Measurements from ENCODE around the gene PRDM4.

The PRDM4 gene, protein sequence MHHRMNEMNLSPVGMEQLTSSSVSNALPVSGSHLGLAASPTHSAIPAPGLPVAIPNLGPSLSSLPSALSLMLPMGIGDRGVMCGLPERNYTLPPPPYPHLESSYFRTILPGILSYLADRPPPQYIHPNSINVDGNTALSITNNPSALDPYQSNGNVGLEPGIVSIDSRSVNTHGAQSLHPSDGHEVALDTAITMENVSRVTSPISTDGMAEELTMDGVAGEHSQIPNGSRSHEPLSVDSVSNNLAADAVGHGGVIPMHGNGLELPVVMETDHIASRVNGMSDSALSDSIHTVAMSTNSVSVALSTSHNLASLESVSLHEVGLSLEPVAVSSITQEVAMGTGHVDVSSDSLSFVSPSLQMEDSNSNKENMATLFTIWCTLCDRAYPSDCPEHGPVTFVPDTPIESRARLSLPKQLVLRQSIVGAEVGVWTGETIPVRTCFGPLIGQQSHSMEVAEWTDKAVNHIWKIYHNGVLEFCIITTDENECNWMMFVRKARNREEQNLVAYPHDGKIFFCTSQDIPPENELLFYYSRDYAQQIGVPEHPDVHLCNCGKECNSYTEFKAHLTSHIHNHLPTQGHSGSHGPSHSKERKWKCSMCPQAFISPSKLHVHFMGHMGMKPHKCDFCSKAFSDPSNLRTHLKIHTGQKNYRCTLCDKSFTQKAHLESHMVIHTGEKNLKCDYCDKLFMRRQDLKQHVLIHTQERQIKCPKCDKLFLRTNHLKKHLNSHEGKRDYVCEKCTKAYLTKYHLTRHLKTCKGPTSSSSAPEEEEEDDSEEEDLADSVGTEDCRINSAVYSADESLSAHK

DNA sequence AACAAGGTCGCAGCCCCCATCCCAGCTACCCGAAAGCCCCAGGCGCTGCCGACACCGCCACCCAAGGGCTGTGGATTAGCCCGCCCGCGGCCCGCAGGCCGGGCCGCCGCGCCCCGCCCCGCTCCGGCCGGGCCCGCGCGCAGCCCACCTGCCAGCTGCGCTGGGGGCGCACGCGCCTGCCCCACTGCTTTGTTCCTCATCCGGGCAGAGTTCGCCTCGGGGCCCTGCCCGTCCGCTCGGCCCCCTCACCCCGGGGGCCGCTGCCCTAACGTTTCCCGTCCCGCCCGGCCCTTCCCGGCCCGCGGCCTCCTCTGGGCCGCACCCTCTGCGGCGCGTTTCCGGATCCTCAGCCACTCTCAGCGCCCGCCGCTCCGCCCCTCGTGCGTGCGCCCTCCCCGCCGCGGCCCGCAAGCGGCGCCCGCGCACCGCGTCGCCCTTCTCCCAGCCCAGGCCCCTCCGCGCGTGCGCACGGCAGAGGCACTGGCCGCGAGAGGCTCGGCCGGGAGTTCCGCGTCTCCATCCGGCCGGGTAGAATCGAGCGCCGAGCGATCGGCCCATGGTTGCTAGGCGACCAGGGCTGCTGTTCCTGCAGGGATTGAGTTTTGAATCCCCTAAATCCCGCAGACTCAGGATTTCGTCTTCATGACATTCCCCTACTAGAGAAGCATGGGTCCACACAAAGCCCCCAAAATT, at the start of gene PRDM4:
PRDM4 (minus strand) TSS at position 329 of the 693 bp plus-strand sequence. CDS start 622 bp downstream, outside the sequence.
- peak; percentile 93 for DNase-seq

DNA sequence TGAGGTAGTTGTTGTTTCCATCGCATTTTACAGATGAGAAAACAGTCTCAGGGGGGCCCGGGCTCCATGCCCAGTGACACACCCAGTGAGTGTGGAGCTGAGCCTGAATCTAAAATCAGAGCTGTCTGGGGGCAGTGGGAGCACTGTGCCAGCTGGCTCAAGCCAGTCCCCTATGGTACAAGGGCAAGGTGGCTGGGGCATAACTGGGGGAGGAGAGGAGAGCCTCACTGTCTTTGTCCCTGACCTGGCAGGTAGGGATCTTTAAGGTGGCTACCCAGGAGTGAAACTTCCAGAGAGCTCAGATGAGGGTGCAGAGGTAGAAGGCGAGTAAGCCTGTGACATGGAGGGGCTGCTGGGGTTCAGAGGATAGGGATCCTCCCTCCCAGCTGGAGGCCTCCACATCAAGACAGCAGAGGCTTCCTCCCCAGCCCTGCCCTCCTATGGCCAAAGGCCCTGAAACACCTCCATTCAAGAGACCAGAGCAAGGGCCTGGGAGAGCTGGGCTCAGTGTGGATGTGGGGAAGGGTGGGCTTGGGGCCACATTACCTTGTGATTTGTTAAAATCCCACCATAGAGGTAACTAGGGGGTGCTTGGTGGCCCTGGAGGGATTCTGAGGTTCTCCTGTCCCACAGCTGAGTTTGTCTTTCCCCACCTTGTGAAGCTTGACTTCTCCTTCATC, 46.7 kb upstream of the PRDM4 start:
- no peak for DNase-seq

DNA sequence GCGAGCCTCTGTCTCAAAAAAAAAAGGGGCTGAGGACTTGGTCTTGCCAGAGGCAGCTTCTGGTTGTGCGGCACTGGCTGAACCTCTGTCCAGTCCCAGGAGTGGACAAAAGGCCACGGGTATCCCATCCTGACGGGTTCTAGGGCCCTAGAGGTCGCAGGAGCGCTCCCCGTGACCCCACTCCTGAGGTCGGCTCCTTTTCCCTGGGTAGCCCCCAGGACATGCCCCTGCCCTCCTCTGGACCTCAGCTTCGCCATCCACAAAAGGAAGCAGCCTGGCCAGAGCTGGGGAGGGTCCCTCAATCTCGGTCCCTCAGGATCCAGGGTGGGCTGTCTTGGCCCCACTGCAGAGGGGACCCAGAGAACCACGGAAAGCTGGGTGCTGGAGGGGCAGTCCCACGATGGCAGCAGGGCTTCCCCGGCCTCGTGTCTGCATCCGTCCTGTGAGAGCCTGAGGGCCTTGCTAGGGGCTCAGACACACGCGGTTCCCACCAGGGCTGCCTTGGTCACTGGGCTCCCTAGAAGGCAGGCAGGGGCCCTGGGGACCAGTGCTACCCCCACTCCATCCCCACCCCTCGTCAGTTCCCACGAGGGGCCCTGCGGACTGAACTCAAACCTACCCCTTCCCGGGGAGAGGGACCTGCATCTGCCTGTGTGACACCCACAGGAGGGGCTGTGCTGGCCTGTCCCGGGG, 44.7 kb upstream of the PRDM4 start:
- no peak for DNase-seq

DNA sequence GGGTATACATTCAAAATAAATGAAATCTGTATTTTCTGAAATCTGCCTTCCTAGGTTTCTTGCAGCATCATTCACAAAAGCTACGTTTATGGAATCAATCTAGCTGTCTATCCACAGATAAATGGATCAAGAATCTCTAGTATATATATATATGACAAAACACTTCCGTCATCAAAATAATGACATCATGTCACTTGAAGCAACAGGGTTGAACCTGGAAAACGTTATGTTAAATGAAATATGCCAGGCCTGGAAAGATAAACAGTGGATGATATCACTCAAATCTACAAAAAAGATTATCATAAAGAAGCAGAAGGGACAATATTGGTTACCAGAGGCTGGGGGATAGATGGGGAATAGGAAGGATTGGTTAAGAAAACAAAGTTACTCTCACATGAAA, 42.2 kb upstream of the PRDM4 start:
- DNase-seq = no peak

DNA sequence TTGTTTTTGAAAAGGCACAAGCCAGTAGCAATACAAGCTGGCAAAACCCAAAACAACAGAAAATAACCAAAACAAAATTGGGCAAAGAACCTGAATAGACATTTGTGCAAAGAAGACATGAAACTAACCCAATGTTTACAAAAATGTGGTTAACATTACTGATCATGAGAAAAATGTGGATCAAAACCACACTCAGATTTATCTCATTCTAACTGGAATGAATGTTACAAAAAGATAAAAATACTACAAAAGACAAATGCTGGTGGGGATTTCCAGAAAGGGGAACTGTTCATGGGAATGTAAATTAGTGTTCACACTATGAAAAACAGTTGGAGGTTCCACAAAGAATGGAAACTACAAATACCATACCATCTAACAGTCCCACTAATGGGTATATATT, 40.2 kb upstream of the PRDM4 start:
- DNase-seq = no peak

DNA sequence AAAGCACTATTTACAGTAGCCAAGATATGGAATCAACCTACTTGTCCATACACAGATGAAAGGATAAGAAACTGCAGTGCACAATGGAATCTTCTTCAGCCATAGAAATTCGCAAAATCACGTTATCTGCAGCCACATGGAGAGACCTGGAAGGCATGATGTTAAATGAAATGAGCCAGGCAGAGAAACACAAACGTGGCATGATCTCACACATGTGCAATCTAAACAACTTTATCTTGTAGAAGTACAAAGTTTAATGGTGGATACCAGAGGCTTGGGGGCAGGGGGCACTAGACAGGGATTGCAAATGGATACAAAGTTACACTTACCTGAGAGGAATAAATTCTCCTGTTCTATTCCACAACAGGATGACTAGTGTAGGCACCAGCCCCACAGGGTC, 37.6 kb upstream of the PRDM4 start:
- no peak for DNase-seq

DNA sequence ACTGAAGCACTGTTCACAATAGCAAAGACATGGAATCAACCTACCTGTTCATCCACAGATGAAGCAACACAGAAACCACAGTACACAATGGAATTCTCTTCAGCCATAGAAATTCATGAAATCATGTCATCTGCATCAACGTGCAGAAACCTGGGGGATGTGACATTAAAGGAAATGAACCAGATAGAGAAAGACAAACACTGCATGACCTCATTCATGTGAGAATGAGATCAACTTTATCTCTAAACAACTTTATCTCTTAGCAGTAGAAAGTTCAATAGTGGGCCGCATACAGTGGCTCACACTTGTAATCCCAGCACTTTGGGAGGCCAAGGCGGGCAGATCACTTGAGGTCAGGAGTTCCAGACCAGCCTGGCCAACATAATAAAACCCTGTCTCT, 33.5 kb upstream of the PRDM4 start:
- DNase-seq = no peak

DNA sequence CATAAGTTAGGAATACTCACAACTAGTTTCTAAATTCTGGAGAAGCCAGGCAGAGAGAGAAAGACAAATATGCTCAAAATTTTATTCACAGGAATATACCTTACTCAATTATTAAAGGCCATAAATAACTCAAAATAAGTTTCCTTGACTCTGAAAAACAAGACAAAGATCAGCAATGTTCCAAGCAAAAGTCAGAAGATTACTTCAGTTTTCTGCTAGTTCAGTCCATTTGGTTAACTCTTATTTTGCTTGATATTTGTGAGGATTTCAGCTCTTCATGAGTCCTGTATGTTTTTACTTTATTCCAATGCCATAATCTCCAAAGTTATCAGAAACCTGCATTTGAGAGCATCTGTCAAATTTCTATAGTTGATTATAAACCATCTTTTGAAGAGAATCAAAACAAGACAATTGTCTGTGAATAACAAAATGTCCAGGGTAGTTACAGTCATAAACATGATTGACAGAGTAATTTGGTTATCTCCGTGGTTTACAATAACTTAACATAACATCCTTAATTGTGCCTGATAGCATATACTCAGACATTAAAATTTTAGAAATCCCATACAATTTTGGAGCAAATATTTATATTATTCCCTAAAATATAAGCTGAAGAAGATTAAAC, 30.6 kb upstream of the PRDM4 start:
- DNase-seq = no peak

DNA sequence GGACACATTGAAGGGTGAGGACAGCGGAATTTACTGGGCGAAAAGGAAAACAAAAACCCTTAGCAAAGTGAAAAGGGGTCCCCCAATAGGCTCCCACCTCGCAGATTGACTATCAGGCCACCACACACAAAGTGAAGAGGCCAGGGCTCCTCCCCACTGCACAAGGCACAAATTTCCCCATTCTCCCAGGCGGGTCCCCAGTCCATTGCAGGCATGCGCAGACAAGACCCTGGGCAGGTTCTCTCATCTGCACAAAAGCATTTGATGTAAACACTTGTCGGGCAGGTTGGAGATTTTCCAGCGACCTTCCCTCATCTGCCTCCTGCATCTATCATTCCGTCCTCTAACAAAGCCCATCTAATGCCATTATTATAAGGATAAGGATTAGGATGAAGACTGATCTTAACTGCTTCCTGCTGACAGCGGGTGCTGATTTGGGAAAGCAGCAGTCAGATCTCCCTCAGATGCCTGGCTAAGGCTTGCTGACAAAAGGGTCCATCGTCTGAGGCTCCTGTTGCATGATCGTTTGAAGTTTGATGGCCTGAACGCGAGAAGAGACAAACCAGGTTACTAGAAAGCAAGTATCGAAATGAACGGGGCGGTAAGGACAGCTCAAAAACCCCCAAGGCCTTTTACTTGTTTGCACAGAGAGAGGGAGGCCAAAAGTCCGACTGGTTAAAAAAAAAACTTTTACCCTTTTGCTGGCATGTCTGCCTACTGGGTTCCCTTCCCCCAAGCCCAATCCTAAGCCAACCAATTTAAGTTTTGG, 27.9 kb upstream of the PRDM4 start:
- DNase-seq = no peak

DNA sequence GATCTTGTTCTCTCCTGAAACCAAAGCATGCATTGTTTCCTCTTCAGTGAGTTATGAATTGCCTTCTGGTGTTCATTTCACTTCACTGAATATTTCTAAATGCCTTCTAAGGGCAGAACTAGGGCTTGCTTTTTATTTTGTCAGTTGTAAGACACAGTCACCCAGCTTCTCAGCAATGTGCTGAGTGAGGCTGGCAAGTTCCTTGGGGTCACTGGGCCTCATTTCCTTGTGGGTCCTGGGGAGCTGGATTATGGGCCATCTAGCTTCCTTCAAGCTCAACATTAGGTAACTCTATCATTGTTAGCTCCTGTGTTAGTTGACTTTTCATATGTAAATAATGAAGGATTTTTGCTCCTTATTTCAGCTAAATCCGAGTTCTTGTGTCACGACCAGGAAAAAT, 27.3 kb upstream of the PRDM4 start:
- DNase-seq = no peak

DNA sequence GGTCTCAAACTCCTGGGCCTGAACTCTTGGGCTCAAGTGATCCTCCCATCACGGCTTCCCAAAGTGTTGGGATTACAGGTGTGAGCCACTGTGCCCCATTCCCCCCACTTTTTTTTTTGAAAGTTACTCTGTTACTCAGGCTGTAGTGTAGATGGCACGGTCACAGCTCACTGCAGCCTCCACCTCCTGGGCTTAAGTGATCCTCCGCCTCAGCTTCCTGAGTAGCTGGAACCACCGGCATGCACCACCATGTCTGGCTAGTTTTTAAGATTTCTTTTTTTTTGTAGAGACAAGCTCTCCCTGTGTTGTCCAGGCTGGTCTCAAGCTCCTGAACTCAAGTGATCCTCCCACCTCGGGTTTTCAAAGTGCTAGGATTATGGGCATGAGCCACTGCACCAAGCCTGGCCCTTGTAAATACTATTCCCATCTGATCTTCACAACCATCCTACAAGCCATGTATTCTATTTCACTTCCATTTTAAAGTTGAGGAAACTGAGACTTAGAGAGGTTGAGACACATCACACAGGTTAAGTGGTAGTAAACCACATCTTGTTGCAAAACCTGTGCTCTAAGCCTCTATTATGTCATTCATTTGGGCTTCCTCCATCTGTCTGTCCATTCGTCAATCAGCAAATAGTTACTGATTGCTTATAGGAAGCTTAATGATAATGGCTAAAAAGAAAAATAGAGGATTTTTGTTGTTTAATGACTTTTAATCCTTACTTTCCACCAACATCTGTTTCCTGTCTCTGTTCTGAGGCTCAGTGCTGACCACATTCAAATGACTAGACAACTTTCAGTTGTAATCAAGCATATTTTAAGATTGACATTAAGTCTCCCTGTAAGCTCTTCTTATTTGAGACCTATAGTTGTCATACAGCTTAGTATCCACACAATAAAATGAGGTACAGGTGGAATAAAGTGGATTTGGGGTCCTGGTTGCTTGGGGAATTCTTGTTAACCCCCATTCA, 22.8 kb upstream of the PRDM4 start:
- DNase-seq = no peak

DNA sequence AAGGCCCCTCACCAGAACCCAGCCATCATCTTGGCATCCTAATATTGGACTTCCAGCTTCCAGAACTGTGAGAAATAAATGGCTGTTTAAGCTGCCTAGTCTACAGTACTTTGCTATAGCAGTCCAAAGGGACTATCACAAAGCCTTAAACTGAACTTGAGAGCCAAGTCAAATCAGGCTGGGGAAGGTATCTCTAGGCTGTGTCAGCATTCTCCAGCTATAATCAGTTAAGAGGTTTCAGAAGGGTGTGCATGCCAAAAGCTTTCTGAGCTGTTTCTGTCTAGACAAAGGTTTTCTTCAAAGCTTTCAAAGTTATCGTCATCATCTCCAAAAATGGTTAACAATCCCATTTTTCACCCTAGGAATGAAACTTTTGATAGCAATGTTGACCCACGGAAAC, 21.1 kb upstream of the PRDM4 start:
- DNase-seq = no peak

DNA sequence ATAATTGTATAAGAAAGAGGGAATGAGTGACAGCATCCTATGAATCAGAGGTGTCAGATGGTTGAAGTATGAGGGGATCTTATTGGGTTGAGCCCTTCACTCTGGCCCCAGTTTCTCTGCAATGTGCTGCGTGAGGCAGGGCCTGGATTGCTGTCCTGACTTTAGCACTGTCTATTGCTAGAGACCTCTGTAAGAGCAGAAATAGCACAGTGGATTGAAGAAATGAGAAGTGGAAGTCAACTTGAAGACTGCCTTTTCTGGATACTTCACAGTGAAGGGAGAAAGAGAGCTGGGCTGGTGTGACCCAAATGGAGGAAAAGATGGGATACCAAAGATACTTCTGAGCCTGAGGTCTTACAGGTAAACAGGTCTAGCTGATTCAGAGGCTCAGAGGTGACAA, 19.4 kb upstream of the PRDM4 start:
- no peak for DNase-seq

DNA sequence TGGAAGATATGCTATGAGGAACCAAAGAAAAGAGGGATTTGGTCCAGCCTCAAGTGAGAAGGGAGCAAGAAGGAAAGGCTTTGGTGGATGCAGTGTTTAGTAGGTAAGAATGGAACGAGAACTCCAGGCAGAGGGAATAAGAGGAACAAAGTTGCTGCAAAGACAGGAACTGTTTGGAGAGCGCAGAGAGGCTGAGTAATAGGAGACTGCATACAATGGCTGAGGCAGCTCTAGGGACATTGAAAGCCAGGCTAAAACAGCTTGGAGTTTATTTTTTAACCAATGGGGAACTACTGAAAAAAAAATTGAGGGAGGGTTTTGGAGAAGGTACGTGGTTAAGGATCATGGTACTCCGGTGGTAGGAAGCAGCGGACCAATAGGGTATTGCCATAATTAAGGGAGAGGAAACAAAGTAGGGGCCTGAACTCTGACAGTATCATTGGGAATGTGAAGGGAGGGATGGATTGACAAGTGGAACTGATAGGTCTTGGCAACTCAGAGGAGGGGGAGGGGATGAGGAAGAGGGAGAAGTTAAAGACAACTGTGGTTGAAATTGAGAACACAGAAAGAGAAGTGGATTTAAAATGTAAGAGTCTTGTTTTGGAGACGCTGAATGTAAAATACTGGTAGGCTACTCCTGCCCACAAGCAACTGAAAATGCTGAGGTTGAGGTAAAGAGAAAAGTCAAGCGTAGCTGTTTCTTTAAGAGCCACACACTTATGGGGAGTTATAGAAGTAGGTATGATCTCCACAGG, 18.3 kb upstream of the PRDM4 start:
- DNase-seq = no peak

DNA sequence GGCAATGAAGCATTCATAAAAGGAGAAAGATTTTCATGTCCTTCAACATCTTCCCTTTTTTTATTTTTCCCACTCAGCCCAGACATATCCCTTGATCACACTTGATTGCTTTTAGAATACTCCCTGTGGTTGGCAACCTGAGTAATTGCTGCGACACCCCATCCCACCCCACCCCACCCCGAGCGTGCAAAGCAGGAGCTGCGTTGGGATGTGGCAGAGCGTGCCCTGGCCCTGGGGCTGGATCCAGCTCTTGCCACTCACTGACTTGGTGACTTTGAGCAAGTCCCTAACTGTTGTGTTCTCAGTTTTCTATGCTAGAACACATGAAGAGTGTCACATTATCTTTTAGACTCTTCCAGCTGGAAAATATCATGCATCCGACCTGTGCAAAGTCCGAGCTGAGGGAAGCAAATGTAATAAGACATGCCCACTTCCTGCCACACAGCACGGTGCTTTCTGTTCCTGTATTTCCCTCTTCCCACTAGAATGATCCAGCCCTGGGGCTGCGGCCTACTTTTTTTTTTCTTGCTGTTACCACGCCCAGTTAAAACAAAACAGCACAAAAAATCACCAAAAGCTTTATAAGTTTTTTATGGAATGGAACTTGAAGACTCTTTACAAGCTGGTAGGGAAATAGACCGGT, 17.6 kb upstream of the PRDM4 start:
- no peak for DNase-seq

DNA sequence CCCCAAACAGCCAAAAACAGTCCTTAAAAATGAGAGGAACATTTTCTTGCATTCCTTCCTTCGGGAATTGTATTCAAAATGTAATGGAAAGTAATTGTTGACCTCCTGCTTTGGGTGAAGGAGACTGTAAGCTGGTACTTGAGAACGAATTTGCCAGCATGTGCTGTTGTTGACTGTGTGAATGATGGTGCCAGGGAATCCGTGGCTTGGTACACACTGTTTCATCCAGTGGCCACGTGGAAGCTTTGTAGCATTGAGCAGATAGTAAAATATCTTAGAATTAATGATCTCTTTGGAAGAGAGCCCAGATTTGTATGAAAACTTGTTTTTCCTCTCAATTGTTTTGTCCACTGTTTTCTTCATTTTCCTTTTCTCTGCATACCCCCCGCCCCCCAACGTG, 15.2 kb upstream of the PRDM4 start:
- no peak for DNase-seq

DNA sequence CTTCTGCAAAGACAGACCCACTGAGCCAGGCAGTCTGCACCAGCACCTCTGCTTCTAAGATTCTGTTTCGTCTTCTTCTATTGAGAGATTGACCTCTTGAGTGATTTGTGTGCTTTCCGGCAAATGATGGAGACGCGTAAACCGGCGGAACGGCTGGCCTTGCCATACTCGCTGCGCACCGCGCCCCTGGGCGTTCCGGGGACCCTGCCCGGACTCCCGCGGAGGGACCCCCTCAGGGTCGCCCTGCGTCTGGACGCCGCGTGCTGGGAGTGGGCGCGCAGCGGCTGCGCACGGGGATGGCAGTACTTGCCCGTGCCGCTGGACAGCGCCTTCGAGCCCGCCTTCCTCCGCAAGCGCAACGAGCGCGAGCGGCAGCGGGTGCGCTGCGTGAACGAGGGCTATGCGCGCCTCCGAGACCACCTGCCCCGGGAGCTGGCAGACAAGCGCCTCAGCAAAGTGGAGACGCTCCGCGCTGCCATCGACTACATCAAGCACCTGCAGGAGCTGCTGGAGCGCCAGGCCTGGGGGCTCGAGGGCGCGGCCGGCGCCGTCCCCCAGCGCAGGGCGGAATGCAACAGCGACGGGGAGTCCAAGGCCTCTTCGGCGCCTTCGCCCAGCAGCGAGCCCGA, 14.3 kb upstream of the PRDM4 start:
- DNase-seq = peak; percentile 57

All from activated CD8-positive, alpha-beta memory T cell treated with anti-CD3 and anti-CD28 coated beads for 24 hours (primary cell).